ENCODE results near the gene PRR20E.
"Not testable (repeated sequence)": the region's sequence is repeated elsewhere in the genome, so short reads cannot be mapped to it uniquely, and the experiment has no call there.

The PRR20E gene

GRCh38 chr13:57166897-57167296 is at the start of gene PRR20E:
TSS of gene PRR20E (plus strand) at chr13:57167197. CDS start at chr13:57167584, 387 bp downstream.
- in situ Hi-C loops (cut with HindIII; ENCODE audit: low sequenced_read_pairs); DNase-seq (ENCODE audit: low read depth); H3K4me3 ChIP-seq (ENCODE audit: low read depth, low read length): not testable (repeated sequence)

GRCh38 chr13:57123681-57124080 is 43.3 kb upstream of the PRR20E start:
- in situ Hi-C loops (cut with HindIII; ENCODE audit: low sequenced_read_pairs) = no loop called here
- peak; percentile 50 for DNase-seq (ENCODE audit: low read depth)
- H3K4me3 ChIP-seq (ENCODE audit: low read depth, low read length) = no peak overlapping the region
- no peak for TF ChIP-seq CTCF (IDR thresholded peaks at IDR 0.05; ENCODE audit: low read depth, low read length, missing control alignments)

GRCh38 chr13:57128909-57129308 is 38.1 kb upstream of the PRR20E start:
- in situ Hi-C loops (cut with HindIII; ENCODE audit: low sequenced_read_pairs) = no loop called here
- DNase-seq (ENCODE audit: low read depth) = no peak
- no peak for TF ChIP-seq CTCF (IDR thresholded peaks at IDR 0.05; ENCODE audit: low read depth, low read length, missing control alignments)
- H3K4me3 ChIP-seq (ENCODE audit: low read depth, low read length) = no peak overlapping the region

GRCh38 chr13:57136093-57136492 is 30.9 kb upstream of the PRR20E start:
- no peak overlapping the region for H3K4me3 ChIP-seq (ENCODE audit: low read depth, low read length)
- in situ Hi-C loops (cut with HindIII; ENCODE audit: low sequenced_read_pairs) = no loop called here
- no peak for TF ChIP-seq CTCF (IDR thresholded peaks at IDR 0.05; ENCODE audit: low read depth, low read length, missing control alignments)
- no peak for DNase-seq (ENCODE audit: low read depth)

GRCh38 chr13:57137585-57137984 is 29.4 kb upstream of the PRR20E start:
- no peak for DNase-seq (ENCODE audit: low read depth)
- in situ Hi-C loops (cut with HindIII; ENCODE audit: low sequenced_read_pairs) = no loop called here
- H3K4me3 ChIP-seq (ENCODE audit: low read depth, low read length) = no peak overlapping the region
- TF ChIP-seq CTCF (IDR thresholded peaks at IDR 0.05; ENCODE audit: low read depth, low read length, missing control alignments) = no peak

- in situ Hi-C loops (cut with HindIII; ENCODE audit: low sequenced_read_pairs) = no loop called here
- DNase-seq (ENCODE audit: low read depth) = no peak
- H3K4me3 ChIP-seq (ENCODE audit: low read depth, low read length) = no peak overlapping the region
- TF ChIP-seq CTCF (IDR thresholded peaks at IDR 0.05; ENCODE audit: low read depth, low read length, missing control alignments) = no peak
Measured at GRCh38 chr13:57138988-57139387, 28.0 kb upstream of the PRR20E start.

GRCh38 chr13:57139781-57140180 is 27.2 kb upstream of the PRR20E start:
- DNase-seq (ENCODE audit: low read depth); H3K4me3 ChIP-seq (ENCODE audit: low read depth, low read length); in situ Hi-C loops (cut with HindIII; ENCODE audit: low sequenced_read_pairs): not testable (repeated sequence)

GRCh38 chr13:57140235-57140968 is 26.6 kb upstream of the PRR20E start, which contains the start of gene PRR20A:
TSS of gene PRR20A (plus strand) at chr13:57140918. CDS start at chr13:57141305, 387 bp downstream.
- H3K4me3 ChIP-seq (ENCODE audit: low read depth, low read length); DNase-seq (ENCODE audit: low read depth); in situ Hi-C loops (cut with HindIII; ENCODE audit: low sequenced_read_pairs): not testable (repeated sequence)

GRCh38 chr13:57147188-57147587 is 19.8 kb upstream of the PRR20E start, which contains the start of gene PRR20B:
TSS of gene PRR20B (plus strand) at chr13:57147488. CDS start at chr13:57147875, 387 bp downstream.
- H3K4me3 ChIP-seq (ENCODE audit: low read depth, low read length); DNase-seq (ENCODE audit: low read depth); in situ Hi-C loops (cut with HindIII; ENCODE audit: low sequenced_read_pairs): not testable (repeated sequence)

GRCh38 chr13:57148106-57148505 is 18.9 kb upstream of the PRR20E start:
- H3K4me3 ChIP-seq (ENCODE audit: low read depth, low read length); DNase-seq (ENCODE audit: low read depth); in situ Hi-C loops (cut with HindIII; ENCODE audit: low sequenced_read_pairs): not testable (repeated sequence)

GRCh38 chr13:57153761-57154160 is 13.2 kb upstream of the PRR20E start, which contains the start of gene PRR20C:
TSS of gene PRR20C (plus strand) at chr13:57154061. CDS start at chr13:57154448, 387 bp downstream.
- in situ Hi-C loops (cut with HindIII; ENCODE audit: low sequenced_read_pairs); H3K4me3 ChIP-seq (ENCODE audit: low read depth, low read length); DNase-seq (ENCODE audit: low read depth): not testable (repeated sequence)

- H3K4me3 ChIP-seq (ENCODE audit: low read depth, low read length); DNase-seq (ENCODE audit: low read depth); in situ Hi-C loops (cut with HindIII; ENCODE audit: low sequenced_read_pairs): not testable (repeated sequence)
Measured at GRCh38 chr13:57160332-57160731, 6.7 kb upstream of the PRR20E start, which contains the start of gene PRR20D. TSS of gene PRR20D (plus strand) at chr13:57160632. CDS start at chr13:57161019, 387 bp downstream.

Data from astrocyte of the cerebellum (primary cell).